ENCODE results near the gene ATP8B4. TPM values are rescaled to one million over a fixed set of nuclear protein-coding genes. Genes with fewer than 3 reads are reported as not detected.

ATP8B4 gene
- total and polyA plus RNA-seq, 4 donors = 1.9 to 19.7 (median 12.4) TPM

GRCh38 chr15:50057905-50058639 lies 61.0 kb downstream of the ATP8B4 start:
- peaks cover 0 to 4% (median 0%) of the 10 kb centered on the region in 4 donors for H3K4me1 ChIP-seq (ENCODE audit: control insufficient read depth in 4 of 4, insufficient read depth in 4 of 4, low read length in 3 of 4)
- no peaks in the 10 kb centered on the region for H3K9me3 ChIP-seq (ENCODE audit: control insufficient read depth in 4 of 4, low read length in 3 of 4)
- H3K4me3 ChIP-seq (ENCODE audit: low read depth in 1 of 3, low read length in 3 of 3) = no peak overlapping the region
- no peak for DNase-seq (ENCODE audit: low spot score)
- TF ChIP-seq RXRA (IDR thresholded peaks at IDR 0.05) = no peak
- TF ChIP-seq HNF4G (IDR thresholded peaks at IDR 0.05) = no peak
- TF ChIP-seq EGR1 (IDR thresholded peaks at IDR 0.05; ENCODE audit: low read depth in 2 of 2) = no peak
- TF ChIP-seq TAF1 (conservative IDR thresholded peaks at IDR 0.05) = no peak
- no peak for TF ChIP-seq HNF4A (conservative IDR thresholded peaks at IDR 0.05)
- TF ChIP-seq NR2F2 (IDR thresholded peaks at IDR 0.05) = no peak
- TF ChIP-seq CTCF (IDR thresholded peaks at IDR 0.05; ENCODE audit: low read depth, low read length, missing input control) = no peak
- no peak for TF ChIP-seq FOXA2 (IDR thresholded peaks at IDR 0.05)
- WGBS = 68% methylated on average over 5 of the region's 5 CpGs
- H3K9ac ChIP-seq (ENCODE audit: low read depth in 1 of 2, low read length in 2 of 2) = no peak overlapping the region
- no peaks in the 10 kb centered on the region for H3K27me3 ChIP-seq (ENCODE audit: control insufficient read depth in 4 of 4, insufficient read depth in 4 of 4, low read length in 3 of 4)
- H3K27ac ChIP-seq (ENCODE audit: low read depth in 1 of 2, low read length in 2 of 2) = no peak overlapping the region
- H3K36me3 ChIP-seq (ENCODE audit: control insufficient read depth in 4 of 4, insufficient read depth in 3 of 4, low read depth in 1 of 4, low read length in 3 of 4) = no peaks in the 10 kb centered on the region

GRCh38 chr15:50057196-50057595 lies 61.8 kb downstream of the ATP8B4 start:
- peaks cover 0 to 4% (median 0%) of the 10 kb centered on the region in 4 donors for H3K4me1 ChIP-seq (ENCODE audit: control insufficient read depth in 4 of 4, insufficient read depth in 4 of 4, low read length in 3 of 4)
- DNase-seq (ENCODE audit: low spot score) = no peak
- H3K36me3 ChIP-seq (ENCODE audit: control insufficient read depth in 4 of 4, insufficient read depth in 3 of 4, low read depth in 1 of 4, low read length in 3 of 4) = no peaks in the 10 kb centered on the region
- no peak overlapping the region for H3K27ac ChIP-seq (ENCODE audit: low read depth in 1 of 2, low read length in 2 of 2)
- no peaks in the 10 kb centered on the region for H3K27me3 ChIP-seq (ENCODE audit: control insufficient read depth in 4 of 4, insufficient read depth in 4 of 4, low read length in 3 of 4)
- no peak overlapping the region for H3K4me3 ChIP-seq (ENCODE audit: low read depth in 1 of 3, low read length in 3 of 3)
- TF ChIP-seq EGR1 (IDR thresholded peaks at IDR 0.05; ENCODE audit: low read depth in 2 of 2) (no peak), JUND (IDR thresholded peaks at IDR 0.05) (no peak), FOXA2 (IDR thresholded peaks at IDR 0.05) (no peak), ZBTB33 (IDR thresholded peaks at IDR 0.05) (no peak), REST (IDR thresholded peaks at IDR 0.05) (no peak), GABPA (IDR thresholded peaks at IDR 0.05 in 1 of 2, conservative IDR thresholded peaks at IDR 0.05 in 1 of 2) (no peak), TAF1 (conservative IDR thresholded peaks at IDR 0.05) (no peak), RAD21 (IDR thresholded peaks at IDR 0.05) (no peak), YY1 (IDR thresholded peaks at IDR 0.05) (no peak)
- no peak overlapping the region for H3K9ac ChIP-seq (ENCODE audit: low read depth in 1 of 2, low read length in 2 of 2)
- H3K9me3 ChIP-seq (ENCODE audit: control insufficient read depth in 4 of 4, low read length in 3 of 4) = no peaks in the 10 kb centered on the region
- WGBS = 92% methylated on average over 4 of the region's 4 CpGs

Data from liver (tissue), 9 donors.